ENCODE results near the gene IRF2BPL. TPM values are rescaled to one million over a fixed set of nuclear protein-coding genes. Genes with fewer than 3 reads are reported as not detected.

IRF2BPL gene
- total RNA-seq, 1 experiment from 2014 or later, result 22.1 TPM

- no peak overlapping the region for H3K27ac Mint-ChIP-seq (ENCODE audit: low read depth, unreplicated experiment)
- no TSS peak for BruUV-seq (replicated peaks)
- no peaks in the 10 kb centered on the region for H3K36me3 Mint-ChIP-seq (ENCODE audit: insufficient read depth, unreplicated experiment)
- intact Hi-C loops (cut with micrococcal nuclease), result no loop called here
- no peak for TF ChIP-seq CTCF (IDR thresholded peaks at IDR 0.05; ENCODE audit: unreplicated experiment)
- DNase-seq (ENCODE audit: unreplicated experiment), result no peak
- H3K9me3 Mint-ChIP-seq (ENCODE audit: unreplicated experiment), result no peaks in the 10 kb centered on the region
- no peaks in the 10 kb centered on the region for H3K27me3 Mint-ChIP-seq (ENCODE audit: insufficient read depth, unreplicated experiment)
- no peak overlapping the region for H3K4me3 Mint-ChIP-seq (ENCODE audit: unreplicated experiment)
- H3K4me1 Mint-ChIP-seq (ENCODE audit: insufficient read depth, unreplicated experiment), result peaks cover 25% of the 10 kb centered on the region
- CTCF ChIA-PET, result interaction anchor here (0.6 to 1.2 kb wide), 2 partner anchors 55 to 127 kb away, joined by 3 read pairs; no protein-coding TSS in a partner anchor
- POLR2A ChIA-PET, result no interaction called here
These were observed 25.6 kb downstream of the IRF2BPL start for GRCh38 chr14:77002889-77003288.

GRCh38 chr14:77002335-77002734, 26.2 kb downstream of the IRF2BPL start:
- Mint-ChIP-seq H3K27ac (ENCODE audit: low read depth, unreplicated experiment) (no peak overlapping the region), H3K9me3 (ENCODE audit: unreplicated experiment) (no peaks in the 10 kb centered on the region), H3K4me3 (ENCODE audit: unreplicated experiment) (no peak overlapping the region), H3K4me1 (ENCODE audit: insufficient read depth, unreplicated experiment) (peaks cover 20% of the 10 kb centered on the region), H3K36me3 (ENCODE audit: insufficient read depth, unreplicated experiment) (no peaks in the 10 kb centered on the region), H3K27me3 (ENCODE audit: insufficient read depth, unreplicated experiment) (no peaks in the 10 kb centered on the region)
- TF ChIP-seq CTCF (IDR thresholded peaks at IDR 0.05; ENCODE audit: unreplicated experiment), result no peak
- BruUV-seq (replicated peaks), result no TSS peak
- intact Hi-C loops (cut with micrococcal nuclease), result no loop called here
- POLR2A ChIA-PET, result no interaction called here
- DNase-seq (ENCODE audit: unreplicated experiment), result no peak
- CTCF ChIA-PET, result interaction anchor here (0.6 to 1.2 kb wide), 2 partner anchors 55 to 126 kb away, joined by 3 read pairs; no protein-coding TSS in a partner anchor

GRCh38 chr14:77000340-77001270, 27.9 kb downstream of the IRF2BPL start:
- intact Hi-C loops (cut with micrococcal nuclease), result no loop called here
- no peak for TF ChIP-seq CTCF (IDR thresholded peaks at IDR 0.05; ENCODE audit: unreplicated experiment)
- H3K27me3 Mint-ChIP-seq (ENCODE audit: insufficient read depth, unreplicated experiment), result no peaks in the 10 kb centered on the region
- H3K27ac Mint-ChIP-seq (ENCODE audit: low read depth, unreplicated experiment), result no peak overlapping the region
- ChIA-PET CTCF (interaction anchor here (0.6 to 0.7 kb wide), 2 partner anchors 26 to 44 kb away, joined by 3 to 7 read pairs; no protein-coding TSS in a partner anchor), POLR2A (interaction anchor here (1.2 kb wide), 1 partner anchor 17 kb away, joined by 3 read pairs; no protein-coding TSS in a partner anchor)
- H3K4me3 Mint-ChIP-seq (ENCODE audit: unreplicated experiment), result no peak overlapping the region
- no peaks in the 10 kb centered on the region for H3K9me3 Mint-ChIP-seq (ENCODE audit: unreplicated experiment)
- BruUV-seq (replicated peaks), result no TSS peak
- no peaks in the 10 kb centered on the region for H3K36me3 Mint-ChIP-seq (ENCODE audit: insufficient read depth, unreplicated experiment)
- no peak for DNase-seq (ENCODE audit: unreplicated experiment)
- H3K4me1 Mint-ChIP-seq (ENCODE audit: insufficient read depth, unreplicated experiment), result peaks cover 8% of the 10 kb centered on the region

GRCh38 chr14:76998910-76999309, 29.6 kb downstream of the IRF2BPL start:
- intact Hi-C loops (cut with micrococcal nuclease), result no loop called here
- BruUV-seq (replicated peaks), result no TSS peak
- H3K27ac Mint-ChIP-seq (ENCODE audit: low read depth, unreplicated experiment), result no peak overlapping the region
- no peak for TF ChIP-seq CTCF (IDR thresholded peaks at IDR 0.05; ENCODE audit: unreplicated experiment)
- peaks cover 3% of the 10 kb centered on the region for H3K4me1 Mint-ChIP-seq (ENCODE audit: insufficient read depth, unreplicated experiment)
- ChIA-PET POLR2A (interaction anchor here (0.6 to 2.3 kb wide), 2 partner anchors 8 to 39 kb away, joined by 3 to 6 read pairs; no protein-coding TSS in a partner anchor), CTCF (interaction anchor here (0.6 kb wide), 1 partner anchor 1605 kb away, joined by 5 read pairs; no protein-coding TSS in a partner anchor)
- no peak overlapping the region for H3K4me3 Mint-ChIP-seq (ENCODE audit: unreplicated experiment)
- no peak for DNase-seq (ENCODE audit: unreplicated experiment)
- no peaks in the 10 kb centered on the region for H3K9me3 Mint-ChIP-seq (ENCODE audit: unreplicated experiment)
- no peaks in the 10 kb centered on the region for H3K36me3 Mint-ChIP-seq (ENCODE audit: insufficient read depth, unreplicated experiment)
- no peaks in the 10 kb centered on the region for H3K27me3 Mint-ChIP-seq (ENCODE audit: insufficient read depth, unreplicated experiment)
